Activated CD8-positive, alpha-beta memory T cell treated with anti-CD3 and anti-CD28 coated beads, Interleukin-2, amount 50 U/mL, for 1 hour (primary cell): ENCODE measurements around the gene HSD3B7.

Experiments
- DNase-seq: peaks from one replicate; pipeline ENCODE4 v3.0.0-alpha.2; 2020; ENCODE audit errors: extremely low read depth

The HSD3B7 gene

DNA sequence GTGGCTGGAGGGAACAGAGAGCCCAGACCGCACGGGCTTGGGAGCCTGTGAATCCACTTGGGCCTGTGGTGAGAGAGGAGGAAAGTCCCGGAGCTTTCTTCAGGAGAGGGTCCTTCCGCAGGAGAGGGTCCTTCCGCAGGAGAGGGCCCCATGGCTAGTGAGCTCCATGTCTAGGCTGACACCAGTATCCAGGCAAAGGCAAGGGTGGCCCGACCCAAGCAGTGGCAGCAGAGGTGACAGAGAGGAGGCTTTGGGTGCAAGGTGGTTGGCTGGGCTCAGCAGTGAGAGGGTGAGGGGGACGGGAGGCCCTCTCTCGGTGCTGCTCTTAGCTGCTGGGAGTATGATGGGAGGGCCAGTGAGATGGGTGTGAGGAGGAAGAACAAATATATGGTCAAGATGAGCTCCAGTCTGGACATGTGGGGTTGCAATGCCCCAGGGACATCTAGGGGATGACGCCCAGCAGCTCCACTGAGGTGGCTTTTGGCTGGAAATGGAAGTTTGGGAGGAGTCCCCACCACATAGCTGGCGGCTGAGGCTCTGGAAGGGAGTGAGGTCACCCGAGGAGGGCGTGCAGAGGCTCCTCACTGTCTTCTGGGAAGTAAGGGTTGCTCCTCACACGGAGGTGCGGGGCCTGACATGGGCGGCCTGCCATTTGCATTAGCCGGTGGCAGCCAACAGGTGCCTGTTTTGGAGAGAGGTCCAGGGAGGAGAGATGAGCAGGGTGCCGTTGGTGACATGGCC, 2.3 kb upstream of the HSD3B7 start:
- DNase-seq: no peak

DNA sequence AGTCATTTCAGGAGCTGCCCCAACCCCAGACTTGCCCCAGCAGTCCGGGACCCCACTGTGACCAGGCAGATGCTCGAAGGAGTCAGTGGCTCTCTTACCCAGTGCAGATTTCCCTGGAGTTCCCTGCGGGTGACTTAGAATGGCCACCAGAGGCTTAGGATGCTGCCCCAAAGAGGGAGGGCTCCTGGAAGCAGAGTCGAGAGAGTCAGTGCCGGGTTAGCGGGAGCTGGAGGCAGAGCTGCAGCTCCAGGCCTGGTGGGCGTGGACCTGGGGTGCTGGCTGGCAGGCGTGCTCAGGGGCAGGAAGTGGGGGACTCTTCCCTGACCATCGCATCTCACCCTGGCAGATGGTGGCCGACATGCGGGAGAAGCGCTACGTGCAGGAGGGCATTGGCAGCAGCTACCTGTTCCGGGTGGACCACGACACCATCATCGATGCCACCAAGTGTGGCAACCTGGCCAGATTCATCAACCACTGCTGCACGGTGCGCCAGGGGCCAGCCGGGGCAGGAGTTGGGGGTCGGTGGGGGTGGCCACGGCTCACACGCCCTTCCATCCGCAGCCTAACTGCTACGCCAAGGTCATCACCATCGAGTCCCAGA, 1.6 kb upstream of the HSD3B7 start:
- no peak for DNase-seq

DNA sequence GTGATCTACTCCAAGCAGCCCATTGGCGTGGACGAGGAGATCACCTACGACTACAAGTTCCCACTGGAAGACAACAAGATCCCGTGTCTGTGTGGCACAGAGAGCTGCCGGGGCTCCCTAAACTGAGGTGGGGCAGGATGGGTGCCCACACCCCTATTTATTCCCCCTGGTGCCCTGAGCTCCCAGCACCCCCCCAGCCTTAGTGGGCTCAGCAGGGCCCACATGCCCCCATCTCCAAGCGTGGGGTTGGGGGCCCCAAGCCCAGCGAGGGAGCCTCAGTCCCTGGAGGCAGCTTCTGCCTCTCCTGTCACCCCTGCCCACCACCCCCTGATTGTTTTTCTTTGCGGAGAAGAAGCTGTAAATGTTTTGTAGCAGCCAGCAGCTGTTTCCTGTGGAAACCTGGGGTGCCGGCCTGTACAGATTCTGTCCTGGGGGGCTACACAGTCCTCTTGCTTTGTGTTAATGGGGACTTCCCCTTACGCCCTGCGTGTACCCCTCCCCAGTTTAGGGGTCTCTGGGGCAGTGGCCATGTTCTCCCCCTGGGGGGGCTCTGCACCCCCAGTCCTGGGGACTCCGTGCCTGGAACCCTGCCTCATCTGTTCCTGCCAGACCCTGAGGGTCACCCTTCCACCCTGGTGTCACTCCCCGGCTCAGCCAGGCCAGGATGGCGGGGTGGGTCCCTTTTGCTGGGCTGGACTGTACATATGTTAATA, 953 bp upstream of the HSD3B7 start:
- DNase-seq: no peak

DNA sequence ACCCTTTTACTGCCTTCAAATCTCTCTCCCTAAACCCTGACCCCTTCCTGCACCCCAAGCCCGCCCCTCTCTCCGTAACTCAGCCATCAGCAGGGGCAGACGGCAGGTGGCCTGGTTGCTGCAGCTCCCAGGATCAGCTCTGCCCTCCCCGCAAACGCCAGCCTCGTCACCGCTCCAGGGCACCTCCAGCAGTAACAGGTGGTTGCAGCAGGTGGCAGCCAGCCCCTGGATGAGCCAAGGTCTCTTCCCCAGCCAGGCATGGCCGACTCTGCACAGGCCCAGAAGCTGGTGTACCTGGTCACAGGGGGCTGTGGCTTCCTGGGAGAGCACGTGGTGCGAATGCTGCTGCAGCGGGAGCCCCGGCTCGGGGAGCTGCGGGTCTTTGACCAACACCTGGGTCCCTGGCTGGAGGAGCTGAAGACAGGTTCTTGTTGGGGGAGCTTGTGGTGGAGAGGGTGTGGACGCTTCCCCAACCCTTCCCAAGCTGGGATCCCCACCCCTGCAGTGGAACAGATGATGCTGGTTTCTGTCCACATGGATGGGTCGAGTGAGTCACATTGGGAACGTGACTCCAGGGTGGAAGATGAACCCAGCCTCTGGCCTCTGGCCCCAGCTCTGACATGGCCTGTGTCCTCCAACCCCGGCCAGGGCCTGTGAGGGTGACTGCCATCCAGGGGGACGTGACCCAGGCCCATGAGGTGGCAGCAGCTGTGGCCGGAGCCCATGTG, 558 bp downstream of the HSD3B7 start:
- DNase-seq: no peak

DNA sequence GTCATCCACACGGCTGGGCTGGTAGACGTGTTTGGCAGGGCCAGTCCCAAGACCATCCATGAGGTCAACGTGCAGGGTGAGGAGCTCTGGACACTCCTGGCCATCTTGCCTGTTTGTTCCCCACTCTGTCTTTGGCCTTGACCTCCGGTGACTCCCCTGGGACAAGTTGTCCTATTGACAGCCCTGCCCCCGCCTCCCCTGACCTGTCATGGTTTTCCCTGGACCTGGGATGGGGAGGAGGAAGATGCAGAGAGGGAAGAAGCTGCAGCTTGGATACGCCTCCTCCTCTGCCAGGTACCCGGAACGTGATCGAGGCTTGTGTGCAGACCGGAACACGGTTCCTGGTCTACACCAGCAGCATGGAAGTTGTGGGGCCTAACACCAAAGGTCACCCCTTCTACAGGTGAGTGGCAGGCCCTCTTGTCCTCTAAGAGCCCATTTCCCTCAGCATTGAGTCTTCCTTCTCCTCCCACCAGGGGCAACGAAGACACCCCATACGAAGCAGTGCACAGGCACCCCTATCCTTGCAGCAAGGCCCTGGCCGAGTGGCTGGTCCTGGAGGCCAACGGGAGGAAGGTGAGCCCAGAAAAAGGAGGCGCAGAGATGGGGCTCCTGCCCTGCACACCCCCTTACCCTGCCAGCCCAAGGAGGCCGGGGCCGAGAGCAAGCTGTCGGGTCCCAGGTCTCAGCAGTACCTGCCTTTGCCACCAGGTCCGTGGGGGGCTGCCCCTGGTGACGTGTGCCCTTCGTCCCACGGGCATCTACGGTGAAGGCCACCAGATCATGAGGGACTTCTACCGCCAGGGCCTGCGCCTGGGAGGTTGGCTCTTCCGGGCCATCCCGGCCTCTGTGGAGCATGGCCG, 1.4 kb downstream of the HSD3B7 start:
- DNase-seq: no peak

DNA sequence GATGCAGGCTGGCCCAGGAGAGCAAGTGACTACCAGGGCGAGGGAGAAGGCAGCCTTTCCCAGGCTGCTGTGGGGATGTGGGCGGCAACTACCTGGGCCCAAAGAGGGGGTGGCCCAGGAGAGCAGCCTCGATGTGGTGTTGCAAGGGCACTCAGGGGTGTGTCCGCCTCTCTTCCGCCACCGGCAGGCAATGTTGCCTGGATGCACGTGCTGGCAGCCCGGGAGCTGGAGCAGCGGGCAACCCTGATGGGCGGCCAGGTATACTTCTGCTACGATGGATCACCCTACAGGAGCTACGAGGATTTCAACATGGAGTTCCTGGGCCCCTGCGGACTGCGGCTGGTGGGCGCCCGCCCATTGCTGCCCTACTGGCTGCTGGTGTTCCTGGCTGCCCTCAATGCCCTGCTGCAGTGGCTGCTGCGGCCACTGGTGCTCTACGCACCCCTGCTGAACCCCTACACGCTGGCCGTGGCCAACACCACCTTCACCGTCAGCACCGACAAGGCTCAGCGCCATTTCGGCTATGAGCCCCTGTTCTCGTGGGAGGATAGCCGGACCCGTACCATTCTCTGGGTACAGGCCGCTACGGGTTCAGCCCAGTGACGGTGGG, 2.7 kb downstream of the HSD3B7 start:
- no peak for DNase-seq

DNA sequence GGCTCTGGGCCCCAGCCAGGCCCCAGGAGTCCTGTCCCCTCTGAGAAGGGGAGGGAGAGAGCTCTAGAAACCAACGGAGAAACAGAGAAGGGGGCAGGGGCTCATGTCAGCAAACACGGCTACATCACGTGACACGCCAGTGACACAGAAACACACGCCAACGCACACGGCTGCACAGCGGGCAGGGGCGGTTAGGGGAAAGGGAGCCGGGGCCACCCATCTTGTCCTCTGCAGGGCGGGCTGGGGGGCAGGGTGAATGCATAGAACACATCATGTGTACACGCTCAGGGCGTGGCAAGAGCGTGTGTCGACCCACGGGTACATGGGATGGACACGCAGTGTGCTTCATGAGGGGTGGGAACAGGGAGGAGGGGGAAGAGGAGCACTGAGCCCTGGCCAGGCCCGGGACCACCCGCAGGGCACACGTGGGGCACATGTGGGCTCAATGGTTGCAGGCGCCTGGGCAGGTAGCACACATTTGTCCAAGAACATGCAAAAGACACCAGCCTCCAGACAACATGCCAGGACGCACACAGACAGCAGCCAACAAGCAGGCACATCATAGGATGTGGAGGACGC, 4.6 kb downstream of the HSD3B7 start:
- no peak for DNase-seq

DNA sequence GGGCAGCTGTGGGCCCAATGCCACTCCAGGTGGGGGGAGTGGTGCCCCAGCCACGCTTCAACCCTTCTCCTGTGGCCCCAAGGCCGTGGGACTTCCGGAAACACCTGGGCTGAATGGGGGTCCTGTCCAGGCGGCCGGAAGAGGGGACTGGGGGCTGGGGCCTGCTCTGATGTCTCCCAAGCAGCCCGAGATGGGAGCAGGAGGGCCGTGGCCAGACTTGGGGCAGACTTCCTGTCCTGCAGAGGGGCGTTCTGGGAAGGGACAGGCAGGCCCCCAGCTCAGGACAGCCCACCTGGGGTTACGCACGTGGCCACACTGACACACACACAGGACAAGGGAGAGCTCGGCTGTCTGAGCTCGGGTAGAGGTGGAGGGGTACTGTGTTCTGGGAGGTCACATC, 5.1 kb downstream of the HSD3B7 start:
- DNase-seq: no peak

DNA sequence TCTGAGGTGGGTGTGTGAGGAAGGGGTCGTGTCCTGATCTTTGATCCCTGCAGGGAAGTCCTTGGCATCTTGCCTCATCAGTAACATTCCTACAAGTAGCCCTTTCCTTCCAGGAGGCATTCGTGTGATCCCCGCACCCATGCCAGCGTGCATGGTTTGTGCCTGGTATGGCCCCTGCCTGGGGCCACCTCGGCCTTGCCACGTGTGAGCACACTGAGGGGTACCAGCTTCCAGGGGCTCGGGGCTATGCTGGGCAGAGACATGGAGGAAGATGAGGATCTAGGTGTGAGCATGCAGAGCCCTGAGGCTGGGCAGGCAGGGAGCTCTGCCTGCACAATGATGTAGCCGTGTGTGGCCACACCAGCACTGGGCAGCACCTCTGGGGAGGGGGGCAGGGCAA, 6.0 kb downstream of the HSD3B7 start:
- DNase-seq: no peak

DNA sequence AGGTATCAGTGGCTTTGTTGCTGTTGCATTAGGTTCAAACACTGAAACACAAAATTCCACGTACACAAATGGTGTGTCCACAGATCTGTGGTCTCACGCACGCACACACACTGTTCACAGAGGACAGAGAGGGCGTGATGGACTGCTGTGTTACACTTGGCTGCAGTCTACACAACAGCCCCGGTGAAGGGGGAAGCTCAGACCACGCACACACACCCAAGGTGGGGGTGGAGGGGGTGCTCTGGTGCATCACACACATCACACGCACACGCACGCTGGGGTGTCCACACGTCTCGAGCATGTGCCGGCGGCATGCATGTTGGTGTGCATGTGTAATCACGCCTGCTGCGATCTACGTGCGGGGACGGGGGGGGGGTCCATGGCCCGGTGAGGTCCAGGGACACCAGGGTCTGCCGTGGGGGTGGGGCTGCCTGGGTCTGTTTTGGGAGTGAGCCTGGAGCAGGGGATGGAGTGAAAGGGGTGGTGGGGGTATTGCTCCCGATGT, 7.3 kb downstream of the HSD3B7 start:
- DNase-seq: no peak

DNA sequence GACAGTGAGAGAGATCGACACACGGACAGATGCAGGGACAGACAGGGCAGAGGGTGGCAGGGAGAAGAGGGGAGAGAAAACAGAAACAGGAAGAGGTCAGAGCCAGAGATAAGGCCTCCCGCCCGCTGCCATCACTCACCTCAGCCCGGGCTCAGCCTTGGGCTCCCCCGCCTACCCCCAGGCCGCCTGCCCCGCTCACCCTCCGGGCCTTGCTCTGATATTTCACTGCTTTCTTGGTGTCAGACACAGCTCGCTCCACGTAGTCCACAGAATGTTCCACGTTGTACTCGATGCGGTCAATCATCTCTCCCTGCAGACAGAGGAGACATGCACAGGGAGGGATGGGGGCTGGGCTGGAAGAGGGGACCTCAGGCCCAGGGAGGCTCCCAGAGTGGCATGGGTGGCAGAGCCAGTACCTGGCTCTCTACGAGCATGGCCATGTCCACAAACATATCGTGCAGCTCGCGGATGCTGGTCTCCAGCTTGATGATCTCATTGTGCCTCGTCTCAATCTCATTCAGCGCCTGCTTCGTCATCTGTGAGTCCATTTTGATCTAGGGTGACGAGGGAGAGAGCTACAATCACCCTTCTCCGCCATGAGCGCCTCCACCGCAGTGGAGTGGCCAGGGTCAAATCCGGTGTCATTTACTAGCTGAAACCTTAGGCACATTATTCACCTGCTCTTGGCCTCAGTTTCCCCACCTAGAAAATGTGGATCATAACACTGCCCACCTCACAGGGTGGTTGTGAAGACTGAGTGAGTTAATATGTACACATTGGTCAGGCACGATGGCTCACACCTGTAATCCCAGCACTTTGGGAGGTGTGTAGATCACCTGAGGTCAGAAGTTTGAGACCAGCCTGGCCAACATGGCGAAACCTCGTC, 8.2 kb downstream of the HSD3B7 start:
- no peak for DNase-seq

DNA sequence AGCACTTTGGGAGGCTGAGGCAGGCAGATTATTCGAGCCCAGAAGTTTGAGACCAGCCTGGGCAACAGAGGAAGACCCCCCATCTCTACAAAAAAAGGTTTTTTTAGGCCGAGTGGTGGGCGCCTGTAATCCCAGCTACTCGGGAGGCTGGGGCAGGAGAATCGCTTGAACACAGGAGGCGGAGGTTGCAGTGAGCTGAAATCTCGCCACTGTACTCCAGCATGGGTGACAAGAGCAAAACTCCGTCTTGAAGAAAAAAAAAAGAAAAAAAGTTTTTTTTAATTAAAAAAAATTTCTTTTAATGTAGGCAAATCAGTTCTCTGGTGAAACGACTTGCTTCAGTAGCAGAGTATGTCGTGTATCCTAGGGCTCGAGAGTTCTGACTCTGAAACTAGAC, 10.9 kb downstream of the HSD3B7 start:
- DNase-seq: no peak

DNA sequence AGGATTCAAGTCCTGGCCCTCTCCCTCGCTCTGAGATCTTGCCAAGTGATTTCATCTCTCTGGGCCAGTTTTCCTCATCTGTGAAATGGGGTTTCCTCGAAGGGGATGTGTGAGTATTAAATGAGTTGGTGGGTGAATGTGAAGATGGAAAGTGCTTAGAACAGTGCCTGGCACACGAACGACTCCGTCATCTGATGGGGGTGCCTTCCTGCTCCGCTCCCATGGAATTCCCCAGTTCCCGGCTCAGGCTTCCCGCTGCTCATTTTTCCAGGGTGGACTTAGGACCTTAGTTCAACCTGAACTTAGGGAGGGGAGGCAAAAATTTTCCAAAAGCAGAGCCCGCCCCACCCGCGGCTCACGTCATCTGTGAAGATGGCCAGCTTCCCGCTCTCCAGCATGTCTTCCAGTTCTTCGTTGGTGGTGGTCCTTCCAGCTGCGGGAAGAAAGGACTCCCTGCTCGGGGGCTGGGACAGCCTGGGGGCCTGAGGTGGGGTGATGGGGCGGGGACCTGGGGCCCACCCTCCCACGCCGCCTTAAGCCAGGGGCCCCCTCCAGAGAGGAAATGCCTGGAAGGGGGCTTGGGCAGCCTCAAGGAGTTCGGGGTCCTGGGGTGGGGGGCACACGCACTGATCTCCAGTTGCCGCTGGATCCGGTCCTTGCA, 11.4 kb downstream of the HSD3B7 start:
- DNase-seq: no peak

DNA sequence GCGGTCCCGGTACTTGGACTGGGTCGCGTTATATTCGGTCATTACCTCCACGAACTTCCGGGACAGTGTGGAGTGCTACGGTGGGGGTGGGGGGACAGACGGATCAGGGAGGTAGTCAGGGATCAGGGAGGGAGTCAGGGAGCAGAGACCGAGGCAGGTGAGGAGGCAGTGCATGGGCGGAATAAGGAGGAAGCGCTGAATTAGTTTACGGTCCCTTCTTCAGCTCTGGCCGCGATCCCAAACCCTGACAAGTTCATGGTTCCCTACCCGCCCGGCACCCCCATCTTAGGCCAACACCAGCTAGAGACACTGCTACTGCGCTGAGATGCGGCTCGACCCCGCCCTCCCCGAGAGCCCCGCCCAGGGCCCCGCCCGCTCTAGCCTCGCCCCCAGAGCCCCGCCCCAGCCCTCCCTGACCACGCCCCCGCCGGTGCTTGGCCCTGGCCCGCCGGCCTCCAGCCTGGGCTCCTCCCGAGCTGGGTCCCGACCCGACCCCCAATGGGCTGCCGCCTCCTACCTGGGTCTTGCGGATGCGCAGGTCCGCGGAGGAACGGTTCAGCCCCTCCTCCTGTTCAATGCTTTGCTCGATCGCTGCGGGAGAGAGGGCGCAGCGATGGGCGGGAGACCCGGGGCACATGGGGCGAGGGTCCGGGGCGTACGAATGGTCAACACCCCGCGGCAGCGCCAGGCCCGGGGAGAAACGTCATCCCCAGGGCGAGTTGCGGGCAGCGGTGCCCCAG, 12.1 kb downstream of the HSD3B7 start:
- DNase-seq: peak; percentile 45

DNA sequence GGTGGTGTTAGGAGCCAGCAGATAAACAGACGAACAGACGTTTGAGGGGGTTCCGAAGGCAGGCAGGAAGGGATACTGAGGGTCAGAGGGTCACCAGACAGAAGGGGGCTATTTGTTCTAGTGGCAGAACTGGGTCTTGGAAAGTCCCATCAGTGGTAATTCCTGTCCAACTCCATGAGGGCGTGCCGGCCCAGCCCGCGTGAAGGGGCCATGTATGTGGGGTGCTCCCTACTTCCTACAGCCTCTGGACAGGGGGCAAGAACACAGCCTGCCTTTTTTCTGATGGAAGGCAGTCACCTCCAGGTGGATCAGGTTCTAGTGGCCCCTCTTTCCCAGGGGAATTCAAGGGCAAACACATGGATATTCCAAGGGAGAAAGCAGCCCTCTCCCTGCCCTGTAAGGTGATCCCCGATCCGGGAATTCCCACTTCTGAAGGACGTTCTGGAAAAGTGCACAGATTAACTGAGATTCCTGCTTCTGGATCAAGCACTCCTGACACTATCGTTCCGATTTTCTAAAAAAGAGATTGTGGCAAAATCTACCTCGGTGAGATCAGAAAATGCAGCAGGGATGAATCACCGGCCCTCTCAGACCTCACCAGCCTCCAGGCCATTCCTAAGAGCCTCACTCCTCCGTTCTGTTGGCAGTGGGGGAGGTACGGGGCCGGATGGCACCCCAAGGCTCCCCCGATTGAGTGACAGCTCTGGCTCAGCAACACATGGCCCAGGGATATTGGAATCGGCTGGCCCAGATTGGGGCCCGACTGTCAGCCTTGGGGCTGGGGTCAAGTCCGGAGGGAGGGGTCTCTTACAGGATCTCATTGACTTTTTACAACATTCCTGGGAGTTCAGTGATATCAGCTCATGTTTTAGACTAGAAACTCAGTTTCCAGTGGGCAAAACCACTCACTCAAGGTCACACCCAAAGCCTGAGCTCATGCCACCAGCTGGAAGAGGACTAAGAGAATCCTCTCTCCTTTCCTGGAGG, 13.0 kb downstream of the HSD3B7 start:
- no peak for DNase-seq

DNA sequence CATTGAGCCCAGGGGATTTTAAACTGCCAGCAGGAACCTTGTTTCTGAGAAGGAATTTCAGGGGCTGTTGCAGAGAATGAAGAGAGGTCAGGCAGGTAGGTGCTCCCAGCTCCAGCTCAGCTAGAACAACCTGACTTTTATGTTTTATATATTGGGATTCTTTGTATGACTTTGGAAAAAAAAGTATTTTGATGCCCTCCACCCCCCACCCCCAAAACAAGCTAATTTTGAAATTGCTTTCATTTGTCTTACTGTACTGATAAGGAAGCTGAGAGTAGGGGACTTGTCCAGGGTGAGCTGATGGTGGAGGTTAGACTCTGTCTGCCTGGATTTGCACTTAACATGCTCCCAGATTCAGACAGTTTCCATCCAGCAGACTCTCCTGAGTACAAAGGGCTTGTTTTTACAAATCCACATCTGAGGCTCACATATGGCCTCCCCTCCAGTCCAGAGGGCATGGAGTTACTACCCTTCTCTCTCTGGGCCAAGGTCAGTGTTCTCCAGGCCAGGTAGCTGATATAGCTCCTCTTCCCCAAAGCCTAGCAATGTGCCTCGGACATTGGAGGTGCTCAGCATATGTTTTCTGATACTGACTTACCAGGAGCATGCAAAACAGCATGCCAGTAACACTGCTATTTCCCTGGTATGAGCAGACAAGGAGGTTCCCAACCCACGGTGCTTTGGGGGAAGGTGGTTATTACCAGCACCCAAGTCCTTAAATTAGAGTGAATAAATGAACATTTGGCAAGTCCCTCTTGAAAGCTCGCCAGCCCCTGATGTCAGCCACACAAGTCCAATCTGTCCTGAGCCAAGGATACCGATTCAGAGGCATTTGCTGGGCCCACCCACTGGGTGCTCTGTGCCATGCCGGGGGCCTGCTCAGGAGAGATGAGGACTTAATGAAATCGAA, 14.1 kb downstream of the HSD3B7 start:
- DNase-seq: no peak
